Vagina (tissue), 2 donors: Measurements from ENCODE around the gene ADAMTS15.

ENCODE experiments used
- POLR2A ChIP-seq, 2 donors: fragments of 450-650 bp; IDR thresholded peaks; one replicate each; pipeline ENCODE4 v1.6.1; 2017; ENCODE audit warnings: antibody characterized with exemption in 2 of 2, mild to moderate bottlenecking in 2 of 2, moderate library complexity in 2 of 2
- POLR2AphosphoS5 ChIP-seq, 2 donors: sonication (generic); formaldehyde crosslinking; IDR thresholded peaks; one replicate each; pipeline ENCODE4 v1.9.0; 2017; ENCODE audit warnings: antibody characterized with exemption in 2 of 2, mild to moderate bottlenecking in 2 of 2, low read depth in 1 of 2; ENCODE audit not compliant: insufficient read depth in 1 of 2
- TF ChIP-seq, protein P1 (sequence below), 3 experiments: fragments of 450-650 bp in 2 of 3; fragments of 200-600 bp in 1 of 3; sonication (generic) in 1 of 3; IDR thresholded peaks; one replicate each; pipeline ENCODE4 v1.5.1; 2017 to 2019; ENCODE audit warnings: antibody characterized with exemption in 3 of 3, mild to moderate bottlenecking in 2 of 3, moderate library complexity in 2 of 3

DNA sequence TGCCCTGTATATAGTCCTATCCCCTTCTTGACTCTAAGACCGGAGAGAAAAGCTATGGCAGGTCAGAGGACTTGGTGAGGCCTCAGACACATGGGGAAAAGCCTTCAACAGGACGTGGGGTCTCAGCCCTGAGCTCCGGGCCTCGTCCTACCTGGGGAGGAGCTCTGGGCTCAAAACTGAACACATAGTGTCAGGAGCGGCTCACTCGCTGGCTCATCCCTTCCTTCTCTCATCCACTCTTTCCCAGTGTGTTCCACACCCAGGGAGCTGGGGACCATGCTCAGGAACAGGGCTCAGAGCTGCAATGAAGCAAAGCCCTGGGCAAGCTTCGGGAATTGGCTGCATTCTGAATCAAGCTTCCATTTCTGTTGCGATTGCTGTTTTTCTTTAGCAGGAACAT, 14.5 kb downstream of the ADAMTS15 start:
- no peak for TF ChIP-seq POLR2A (IDR thresholded peaks at IDR 0.05)
- TF ChIP-seq, protein P1, sequence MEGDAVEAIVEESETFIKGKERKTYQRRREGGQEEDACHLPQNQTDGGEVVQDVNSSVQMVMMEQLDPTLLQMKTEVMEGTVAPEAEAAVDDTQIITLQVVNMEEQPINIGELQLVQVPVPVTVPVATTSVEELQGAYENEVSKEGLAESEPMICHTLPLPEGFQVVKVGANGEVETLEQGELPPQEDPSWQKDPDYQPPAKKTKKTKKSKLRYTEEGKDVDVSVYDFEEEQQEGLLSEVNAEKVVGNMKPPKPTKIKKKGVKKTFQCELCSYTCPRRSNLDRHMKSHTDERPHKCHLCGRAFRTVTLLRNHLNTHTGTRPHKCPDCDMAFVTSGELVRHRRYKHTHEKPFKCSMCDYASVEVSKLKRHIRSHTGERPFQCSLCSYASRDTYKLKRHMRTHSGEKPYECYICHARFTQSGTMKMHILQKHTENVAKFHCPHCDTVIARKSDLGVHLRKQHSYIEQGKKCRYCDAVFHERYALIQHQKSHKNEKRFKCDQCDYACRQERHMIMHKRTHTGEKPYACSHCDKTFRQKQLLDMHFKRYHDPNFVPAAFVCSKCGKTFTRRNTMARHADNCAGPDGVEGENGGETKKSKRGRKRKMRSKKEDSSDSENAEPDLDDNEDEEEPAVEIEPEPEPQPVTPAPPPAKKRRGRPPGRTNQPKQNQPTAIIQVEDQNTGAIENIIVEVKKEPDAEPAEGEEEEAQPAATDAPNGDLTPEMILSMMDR (IDR thresholded peaks at IDR 0.05) = no peak
- TF ChIP-seq POLR2AphosphoS5 (IDR thresholded peaks at IDR 0.05; ENCODE audit: insufficient read depth in 1 of 2, low read depth in 1 of 2) = no peak
